Ureter (tissue), 1 donor: ENCODE data around the gene ELK4. TPM values are rescaled to one million over a fixed set of nuclear protein-coding genes. Genes with fewer than 3 reads are reported as not detected.

Experiments used
- DNase-seq: peaks from one replicate; pipeline ENCODE4 v3.0.0-alpha.2; 2020; ENCODE audit warnings: low spot score
- total RNA-seq: library from RNA; stranded (reverse); gene quantifications from one replicate; pipeline ENCODE4 v1.2.4, GENCODE V29; 2023
- donor health status: DM: yes; HTN: yes; CAD: no.

The ELK4 gene
- total RNA-seq, 1 donor from 2014 or later, result 88.7 TPM

- DNase-seq, result peak; percentile 32
These were observed 66.0 kb downstream of the ELK4 start for GRCh38 chr1:205565799-205566198.

- DNase-seq, result peak; percentile 51
These were observed 67.8 kb downstream of the ELK4 start for GRCh38 chr1:205563927-205564441.

DNA sequence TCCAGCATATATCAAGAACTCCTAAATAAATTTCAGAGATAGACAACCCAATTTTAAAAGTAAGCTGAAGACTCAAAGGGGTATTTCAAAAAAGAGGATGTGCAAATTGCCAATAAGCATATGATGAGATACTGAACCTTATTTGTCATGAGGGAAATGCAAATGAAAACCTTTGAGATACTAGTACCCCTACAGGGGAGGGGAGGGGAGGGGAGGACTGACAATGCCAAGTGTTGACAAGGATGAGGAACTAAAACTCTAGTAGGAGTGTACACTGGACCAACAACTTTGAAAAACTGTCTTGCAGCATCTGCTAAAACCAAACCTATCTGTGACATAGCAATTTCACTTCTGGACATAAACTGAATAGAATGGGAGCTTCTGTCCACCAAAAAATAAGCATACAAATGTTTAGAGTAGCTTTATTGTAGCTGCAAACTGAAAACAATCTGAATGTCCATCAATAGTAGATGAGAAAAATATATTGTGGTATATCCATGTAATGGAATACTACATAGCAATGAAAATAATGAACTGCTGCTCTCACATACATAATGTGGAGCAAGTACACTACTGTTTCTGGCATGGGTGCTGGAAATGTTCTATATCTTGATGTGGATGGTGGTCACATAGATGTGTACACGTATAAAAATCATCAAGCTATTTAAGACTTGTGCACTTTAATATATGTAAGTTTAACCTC lies 70.2 kb downstream of the ELK4 start:
- DNase-seq, result no peak

Other genes with a start within 250 kb of the ELK4 start
- gene LEMD1, start 210.0 kb downstream of the ELK4 start, total RNA-seq, result not detected
- gene BLACAT1, start 176.0 kb downstream of the ELK4 start, total RNA-seq, result 0.16 TPM
- gene CDK18, start 127.3 kb downstream of the ELK4 start, total RNA-seq, result 28.6 TPM
- 3.7 TPM for gene SLC45A3, start 48.5 kb upstream of the ELK4 start, total RNA-seq
- gene NUCKS1, start 118.2 kb upstream of the ELK4 start, total RNA-seq, result 189 TPM
- 19.2 TPM for gene RAB29, start 143.5 kb upstream of the ELK4 start, total RNA-seq
- 27.4 TPM for gene SLC41A1, start 181.2 kb upstream of the ELK4 start, total RNA-seq
- 23.7 TPM for gene PM20D1, start 218.1 kb upstream of the ELK4 start, total RNA-seq